Measurements from ENCODE around the gene STARD9. TPM values are rescaled to one million over a fixed set of nuclear protein-coding genes. Genes with fewer than 3 reads are reported as not detected.

Gene STARD9
- total RNA-seq, 2 donors from 2014 or later = 8.9 to 22.6 TPM

GRCh38 chr15:42724276-42724675 lies 148.9 kb downstream of the STARD9 start:
- ATAC-seq (no peak), DNase-seq (ENCODE audit: low spot score) (no peak)
- H3K27me3 Mint-ChIP-seq = no peaks in the 10 kb centered on the region
- peaks cover 9% of the 10 kb centered on the region for H3K36me3 Mint-ChIP-seq
- no peak overlapping the region for H3K27ac Mint-ChIP-seq
- H3K9me3 Mint-ChIP-seq = no peaks in the 10 kb centered on the region
- H3K4me3 Mint-ChIP-seq = no peak overlapping the region
- H3K4me1 Mint-ChIP-seq (ENCODE audit: low read depth in 2 of 2) = peaks cover 0 to 4% of the 10 kb centered on the region in 2 donors

- DNase-seq (ENCODE audit: low spot score) (no peak), ATAC-seq (no peak)
- Mint-ChIP-seq H3K27ac (peak overlapping the region in 1 of 2 donors; percentile 45), H3K4me3 (no peak overlapping the region), H3K9me3 (no peaks in the 10 kb centered on the region), H3K36me3 (peaks cover 9% of the 10 kb centered on the region), H3K4me1 (ENCODE audit: low read depth in 2 of 2) (peaks cover 0 to under 1% of the 10 kb centered on the region in 2 donors), H3K27me3 (no peaks in the 10 kb centered on the region)
These were observed 150.0 kb downstream of the STARD9 start for GRCh38 chr15:42725331-42725903.

DNA sequence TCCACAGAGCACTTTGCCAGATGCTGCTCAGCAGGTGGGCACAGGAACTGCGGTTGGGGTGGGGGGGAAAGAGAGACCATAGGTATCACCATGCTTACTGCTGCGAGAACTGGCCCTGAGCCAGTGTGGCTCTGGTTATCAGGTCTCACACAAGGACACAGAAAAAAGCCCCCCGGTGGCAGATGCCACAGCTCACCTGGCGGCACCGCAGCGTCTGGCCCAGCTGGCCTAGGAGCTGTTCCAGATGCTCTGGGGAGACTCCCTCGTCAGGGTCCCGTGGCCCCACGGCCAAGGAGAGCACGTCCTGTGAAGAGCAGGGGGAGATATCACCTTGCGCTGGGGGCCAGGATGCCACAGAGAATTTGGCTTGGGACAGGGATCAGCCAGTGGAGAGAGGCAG lies 150.7 kb downstream of the STARD9 start:
- Mint-ChIP-seq H3K9me3 (no peaks in the 10 kb centered on the region), H3K4me1 (ENCODE audit: low read depth in 2 of 2) (no peaks in the 10 kb centered on the region), H3K27me3 (no peaks in the 10 kb centered on the region), H3K4me3 (no peak overlapping the region), H3K36me3 (peaks cover 9% of the 10 kb centered on the region), H3K27ac (no peak overlapping the region)
- ATAC-seq (no peak), DNase-seq (ENCODE audit: low spot score) (no peak)

DNA sequence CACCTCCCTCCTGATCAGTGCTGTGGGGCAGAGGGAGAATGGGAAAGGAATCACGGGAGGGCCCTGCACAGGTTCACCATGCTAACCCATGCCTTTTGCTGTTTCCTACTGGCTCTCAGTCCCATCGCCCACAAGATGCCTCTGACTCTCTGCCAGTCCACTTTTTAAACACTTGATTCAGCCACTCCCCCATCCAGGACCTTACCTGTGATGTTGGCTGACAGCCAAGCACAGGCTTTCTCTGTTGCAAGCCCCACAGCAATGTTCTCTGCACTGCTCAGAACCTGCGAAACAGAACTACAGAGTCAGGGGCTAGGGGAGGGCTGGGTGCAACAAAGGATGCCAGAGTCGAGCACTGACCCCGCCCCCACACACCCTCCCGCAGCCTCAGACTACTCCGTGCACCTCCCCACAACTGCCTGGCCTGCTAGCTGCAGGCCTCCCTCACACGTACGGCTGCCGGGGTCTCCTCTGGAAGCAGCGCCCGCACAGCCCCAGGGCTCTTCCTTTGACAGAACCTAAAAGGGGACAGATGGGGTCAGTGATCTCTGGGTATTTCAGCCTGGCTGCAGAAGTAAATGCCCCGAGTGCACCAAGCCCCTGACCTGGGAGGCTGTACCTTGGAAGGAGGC lies 152.5 kb downstream of the STARD9 start:
- Mint-ChIP-seq H3K27ac (no peak overlapping the region), H3K36me3 (peaks cover 19% of the 10 kb centered on the region), H3K4me1 (ENCODE audit: low read depth in 2 of 2) (peaks cover 2 to 5% of the 10 kb centered on the region in 2 donors), H3K4me3 (no peak overlapping the region), H3K9me3 (no peaks in the 10 kb centered on the region), H3K27me3 (no peaks in the 10 kb centered on the region)
- ATAC-seq = no peak
- no peak for DNase-seq (ENCODE audit: low spot score)

DNA sequence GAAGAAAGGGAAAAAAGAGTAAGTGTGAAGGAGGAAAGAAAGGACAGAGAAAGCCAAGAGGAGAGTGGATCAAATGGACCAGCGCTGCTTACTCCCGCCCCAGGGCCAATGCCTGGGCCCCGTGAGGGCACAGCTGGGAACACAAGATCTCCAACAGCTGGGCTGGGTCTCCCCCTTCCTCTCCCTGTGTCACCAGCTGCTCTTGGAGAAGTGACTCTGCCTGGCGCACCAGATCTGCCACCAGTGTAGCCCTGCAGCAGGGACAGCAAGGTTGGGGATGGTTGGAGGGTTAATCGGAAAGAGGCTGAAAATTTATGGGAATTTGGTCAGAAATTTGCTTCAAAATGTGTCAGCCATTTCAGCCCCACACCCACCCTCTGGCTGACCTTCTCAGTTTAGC lies 153.2 kb downstream of the STARD9 start:
- Mint-ChIP-seq H3K27ac (no peak overlapping the region), H3K4me3 (no peak overlapping the region), H3K36me3 (peaks cover 21% of the 10 kb centered on the region), H3K9me3 (no peaks in the 10 kb centered on the region), H3K27me3 (no peaks in the 10 kb centered on the region), H3K4me1 (ENCODE audit: low read depth in 2 of 2) (peaks cover 2 to 5% of the 10 kb centered on the region in 2 donors)
- no peak for DNase-seq (ENCODE audit: low spot score)
- no peak for ATAC-seq

- Mint-ChIP-seq H3K9me3 (no peaks in the 10 kb centered on the region), H3K4me3 (no peak overlapping the region), H3K27me3 (no peaks in the 10 kb centered on the region), H3K27ac (no peak overlapping the region), H3K4me1 (ENCODE audit: low read depth in 2 of 2) (peaks cover 2 to 5% of the 10 kb centered on the region in 2 donors), H3K36me3 (peaks cover 22% of the 10 kb centered on the region)
- DNase-seq (ENCODE audit: low spot score) = no peak
- no peak for ATAC-seq
These were observed 153.6 kb downstream of the STARD9 start for GRCh38 chr15:42728972-42729371.

DNA sequence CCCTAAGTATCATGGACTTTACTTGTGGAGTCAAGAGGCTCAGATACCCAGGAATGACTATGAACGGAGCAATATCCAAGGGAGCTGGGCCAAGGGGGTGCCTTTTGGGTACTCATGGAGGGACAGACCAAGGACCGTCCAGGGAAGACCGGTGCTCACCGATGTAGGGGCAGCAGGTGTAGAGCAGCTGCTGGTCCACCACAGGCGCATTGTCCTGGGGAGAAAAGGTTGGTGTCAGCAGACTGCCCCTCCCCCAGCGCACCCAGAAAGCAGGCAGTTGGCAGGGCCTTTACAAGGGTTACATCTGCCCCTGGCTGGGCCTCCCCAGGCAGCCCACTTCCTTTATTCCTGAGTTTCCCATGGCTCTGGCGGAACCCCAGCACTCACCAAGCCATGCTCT lies 154.0 kb downstream of the STARD9 start:
- peaks cover 6 to 9% of the 10 kb centered on the region in 2 donors for H3K4me1 Mint-ChIP-seq (ENCODE audit: low read depth in 2 of 2)
- no peak overlapping the region for H3K4me3 Mint-ChIP-seq
- ATAC-seq = no peak
- H3K9me3 Mint-ChIP-seq = no peaks in the 10 kb centered on the region
- DNase-seq (ENCODE audit: low spot score) = no peak
- H3K27me3 Mint-ChIP-seq = no peaks in the 10 kb centered on the region
- no peak overlapping the region for H3K27ac Mint-ChIP-seq
- H3K36me3 Mint-ChIP-seq = peaks cover 25% of the 10 kb centered on the region

DNA sequence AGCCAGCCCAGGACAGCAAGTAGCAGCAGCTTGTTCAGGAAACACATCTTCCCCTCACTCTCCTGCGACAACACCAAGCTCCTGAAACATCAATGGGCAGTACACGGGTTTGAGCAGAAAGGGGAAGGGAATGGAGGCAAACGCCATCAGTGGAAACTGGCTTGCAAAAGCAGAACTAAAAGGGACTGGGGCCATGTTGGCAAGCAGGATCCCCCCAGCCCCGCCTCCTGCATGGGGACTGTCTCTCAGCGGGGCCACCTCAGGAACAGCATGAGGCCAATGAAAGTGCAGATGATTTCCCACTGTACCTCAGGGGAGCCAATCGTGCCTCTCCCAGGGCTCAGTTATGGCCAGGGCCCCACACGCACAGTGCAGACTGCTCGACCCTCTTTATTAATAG lies 154.7 kb downstream of the STARD9 start:
- no peak overlapping the region for H3K27ac Mint-ChIP-seq
- peaks cover 25% of the 10 kb centered on the region for H3K36me3 Mint-ChIP-seq
- H3K27me3 Mint-ChIP-seq = no peaks in the 10 kb centered on the region
- no peaks in the 10 kb centered on the region for H3K9me3 Mint-ChIP-seq
- H3K4me1 Mint-ChIP-seq (ENCODE audit: low read depth in 2 of 2) = peaks cover 6 to 9% of the 10 kb centered on the region in 2 donors
- H3K4me3 Mint-ChIP-seq = no peak overlapping the region
- DNase-seq (ENCODE audit: low spot score) (no peak), ATAC-seq (no peak)

GRCh38 chr15:42730536-42730935 lies 155.1 kb downstream of the STARD9 start:
- Mint-ChIP-seq H3K27ac (no peak overlapping the region), H3K4me3 (no peak overlapping the region), H3K9me3 (no peaks in the 10 kb centered on the region), H3K4me1 (ENCODE audit: low read depth in 2 of 2) (peaks cover 6 to 9% of the 10 kb centered on the region in 2 donors), H3K36me3 (peaks cover 25% of the 10 kb centered on the region), H3K27me3 (no peaks in the 10 kb centered on the region)
- DNase-seq (ENCODE audit: low spot score) (no peak), ATAC-seq (no peak)

DNA sequence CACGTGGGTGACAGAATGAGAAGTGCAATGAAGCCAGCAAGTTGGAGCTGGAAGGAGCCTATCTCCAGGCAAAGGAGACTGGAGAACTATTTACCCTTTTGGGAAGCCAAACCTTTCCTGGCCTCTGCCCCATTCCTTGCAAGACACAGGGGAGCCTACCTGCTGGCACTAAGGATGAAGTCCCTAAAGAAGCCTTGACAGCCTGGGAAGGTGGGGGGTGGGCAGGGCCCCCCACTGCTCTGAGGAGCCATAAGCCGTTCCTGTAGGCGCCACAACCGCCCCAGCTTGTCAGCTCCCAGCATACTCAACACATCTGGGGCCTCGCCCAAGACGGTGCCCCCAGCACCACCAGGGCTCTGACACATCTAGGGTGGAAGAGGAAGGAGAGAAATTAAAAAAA lies 156.1 kb downstream of the STARD9 start:
- DNase-seq (ENCODE audit: low spot score) = no peak
- no peak for ATAC-seq

DNA sequence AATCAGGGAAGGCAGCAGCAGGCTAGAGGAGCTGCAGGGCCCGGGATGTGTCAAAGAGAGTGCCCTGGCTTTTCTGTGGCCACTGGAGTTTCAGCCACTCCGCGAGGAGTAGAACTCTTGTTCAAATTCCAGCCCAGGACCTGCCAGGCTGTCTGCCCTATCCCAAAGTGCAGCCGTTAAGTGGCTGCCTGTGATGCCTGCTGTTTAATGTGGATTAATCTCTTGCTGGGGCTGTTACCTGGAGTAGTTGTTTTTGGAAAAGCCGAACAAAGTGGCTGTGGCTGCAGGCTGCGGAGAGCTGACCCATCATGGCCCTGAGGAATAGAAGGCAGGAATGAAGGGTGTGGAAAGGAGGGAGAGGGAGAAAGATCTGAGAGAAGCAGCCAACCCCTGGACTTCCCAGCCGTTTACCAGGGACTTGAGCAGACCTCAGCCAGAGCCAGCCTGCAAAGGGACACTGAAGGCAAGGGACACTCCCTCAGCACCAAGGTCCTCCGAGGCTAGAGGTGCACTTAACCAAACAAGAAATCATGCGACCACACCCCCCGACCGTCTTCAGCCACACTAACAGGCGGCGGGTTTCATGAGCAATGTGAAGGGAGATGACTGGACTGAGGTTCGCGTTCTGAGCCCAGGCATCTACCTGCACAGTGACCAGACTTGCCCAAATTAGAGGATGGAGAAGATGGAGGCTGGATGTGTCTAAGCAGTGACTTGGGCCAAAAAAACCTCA lies 156.9 kb downstream of the STARD9 start:
- Mint-ChIP-seq H3K27ac (no peak overlapping the region), H3K4me3 (no peak overlapping the region), H3K4me1 (ENCODE audit: low read depth in 2 of 2) (peaks cover 9 to 13% of the 10 kb centered on the region in 2 donors), H3K9me3 (no peaks in the 10 kb centered on the region), H3K27me3 (no peaks in the 10 kb centered on the region), H3K36me3 (peaks cover 17% of the 10 kb centered on the region)
- ATAC-seq = no peak
- no peak for DNase-seq (ENCODE audit: low spot score)

More for the DNA sequence above, 156.1 kb downstream of the STARD9 start:
- peaks cover 9 to 12% of the 10 kb centered on the region in 2 donors for H3K4me1 Mint-ChIP-seq (ENCODE audit: low read depth in 2 of 2)
- no peak overlapping the region for H3K27ac Mint-ChIP-seq
- no peaks in the 10 kb centered on the region for H3K9me3 Mint-ChIP-seq
- no peaks in the 10 kb centered on the region for H3K27me3 Mint-ChIP-seq
- no peak overlapping the region for H3K4me3 Mint-ChIP-seq
- H3K36me3 Mint-ChIP-seq = peaks cover 25% of the 10 kb centered on the region

DNA sequence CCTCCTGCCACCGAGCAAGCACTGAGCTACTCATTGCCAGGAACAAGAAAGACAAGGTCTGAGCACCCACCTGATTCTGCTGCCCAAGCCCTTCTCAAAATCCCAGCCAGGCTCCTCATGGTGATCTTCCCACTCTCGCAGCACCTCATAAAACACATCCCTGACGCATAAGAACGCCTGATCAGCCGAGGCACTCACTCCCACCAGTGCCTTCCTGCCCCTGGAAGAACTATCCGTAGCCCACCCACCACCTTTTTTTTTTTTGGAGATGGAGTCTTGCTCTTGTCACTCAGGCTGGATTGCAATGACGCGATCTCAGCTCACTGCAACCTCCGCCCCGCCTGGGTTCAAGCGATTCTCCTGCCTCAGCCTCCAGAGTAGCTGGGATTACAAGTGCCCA lies 157.6 kb downstream of the STARD9 start:
- Mint-ChIP-seq H3K4me1 (ENCODE audit: low read depth in 2 of 2) (peaks cover 13 to 17% of the 10 kb centered on the region in 2 donors), H3K36me3 (peaks cover 16% of the 10 kb centered on the region), H3K9me3 (no peaks in the 10 kb centered on the region), H3K27ac (no peak overlapping the region), H3K4me3 (no peak overlapping the region), H3K27me3 (no peaks in the 10 kb centered on the region)
- DNase-seq (ENCODE audit: low spot score) (no peak), ATAC-seq (no peak)

- ATAC-seq (no peak), DNase-seq (ENCODE audit: low spot score) (no peak)
- peaks cover 16% of the 10 kb centered on the region for H3K36me3 Mint-ChIP-seq
- H3K27ac Mint-ChIP-seq = no peak overlapping the region
- no peaks in the 10 kb centered on the region for H3K9me3 Mint-ChIP-seq
- peak overlapping the region; percentile 68 for H3K4me3 Mint-ChIP-seq
- H3K27me3 Mint-ChIP-seq = no peaks in the 10 kb centered on the region
- H3K4me1 Mint-ChIP-seq (ENCODE audit: low read depth in 2 of 2) = peaks cover 13 to 17% of the 10 kb centered on the region in 2 donors
These were observed 158.8 kb downstream of the STARD9 start for GRCh38 chr15:42734076-42734672.
